ENCODE measurements around the gene SPR. TPM values are rescaled to one million over a fixed set of nuclear protein-coding genes. Genes with fewer than 3 reads are reported as not detected.
"Not testable (repeated sequence)": the region's sequence is repeated elsewhere in the genome, so short reads cannot be mapped to it uniquely, and the experiment has no call there.

SPR gene
- total RNA-seq, 1 experiment from 2014 or later: 86.8 TPM

- DNase-seq (ENCODE audit: low spot score): no peak
Observed at GRCh38 chr2:72888438-72889202, 1.4 kb downstream of the SPR start.

- DNase-seq (ENCODE audit: low spot score): no peak
Observed at GRCh38 chr2:72889991-72890390, 2.8 kb downstream of the SPR start.

GRCh38 chr2:72891091-72891818 lies 4.0 kb downstream of the SPR start:
- no peak for DNase-seq (ENCODE audit: low spot score)

GRCh38 chr2:72892506-72893173 lies 5.4 kb downstream of the SPR start:
- DNase-seq (ENCODE audit: low spot score): peak; percentile 76

GRCh38 chr2:72893594-72894319 lies 6.5 kb downstream of the SPR start:
- peak; percentile 76 for DNase-seq (ENCODE audit: low spot score)

- no peak for DNase-seq (ENCODE audit: low spot score)
Observed at GRCh38 chr2:72894514-72894913, 7.3 kb downstream of the SPR start.

- no peak for DNase-seq (ENCODE audit: low spot score)
Observed at GRCh38 chr2:72895154-72895553, 7.9 kb downstream of the SPR start.

GRCh38 chr2:72895759-72896281 lies 8.6 kb downstream of the SPR start:
- peak; percentile 44 for DNase-seq (ENCODE audit: low spot score)

- DNase-seq (ENCODE audit: low spot score): no peak
Observed at GRCh38 chr2:72896446-72896845, 9.2 kb downstream of the SPR start.

- no peak for DNase-seq (ENCODE audit: low spot score)
Observed at GRCh38 chr2:72897785-72898584, 10.8 kb downstream of the SPR start.

GRCh38 chr2:72898585-72898906 lies 11.3 kb downstream of the SPR start:
- no peak for DNase-seq (ENCODE audit: low spot score)

- no peak for DNase-seq (ENCODE audit: low spot score)
Observed at GRCh38 chr2:72900191-72900825, 13.1 kb downstream of the SPR start.

GRCh38 chr2:72901426-72901825 lies 14.2 kb downstream of the SPR start:
- DNase-seq (ENCODE audit: low spot score): no peak

- not testable (repeated sequence) for DNase-seq (ENCODE audit: low spot score)
Observed at GRCh38 chr2:72907369-72907768, 20.2 kb downstream of the SPR start.

- DNase-seq (ENCODE audit: low spot score): no peak
Observed at GRCh38 chr2:72908741-72909140, 21.5 kb downstream of the SPR start.

- no peak for DNase-seq (ENCODE audit: low spot score)
Observed at GRCh38 chr2:72911256-72911655, 24.0 kb downstream of the SPR start.

- no peak for DNase-seq (ENCODE audit: low spot score)
Observed at GRCh38 chr2:72913486-72914205, 26.4 kb downstream of the SPR start.

GRCh38 chr2:72914206-72914559 lies 27.0 kb downstream of the SPR start:
- DNase-seq (ENCODE audit: low spot score): no peak

- no peak for DNase-seq (ENCODE audit: low spot score)
Observed at GRCh38 chr2:72914589-72915319, 27.5 kb downstream of the SPR start.
